Caki2 (cell line): ENCODE data around the gene COPA. TPM values are rescaled to one million over a fixed set of nuclear protein-coding genes. Genes with fewer than 3 reads are reported as not detected.

ENCODE experiments used
- DNase-seq: peaks from one replicate; pipeline ENCODE4 v3.0.0-alpha.2; 2015; ENCODE audit warnings: low read depth
- in situ Hi-C: cut with HindIII; loops from 2 replicates; pipeline ENCODE4 v1.10.0; 2016; ENCODE audit warnings: low sequenced_read_pairs, low pct_unique_long_range_greater_than_20kb, mixed read lengths
- total RNA-seq: library from RNA; depleted of rRNA; stranded (reverse); fragments of >200 nt; shearing (Covaris generic); gene quantifications from 2 replicates; pipeline ENCODE4 v1.2.3, GENCODE V29; 2014; ENCODE audit warnings: low replicate concordance

The COPA gene
- total RNA-seq, 1 experiment from 2014 or later: 84.9 TPM

DNA sequence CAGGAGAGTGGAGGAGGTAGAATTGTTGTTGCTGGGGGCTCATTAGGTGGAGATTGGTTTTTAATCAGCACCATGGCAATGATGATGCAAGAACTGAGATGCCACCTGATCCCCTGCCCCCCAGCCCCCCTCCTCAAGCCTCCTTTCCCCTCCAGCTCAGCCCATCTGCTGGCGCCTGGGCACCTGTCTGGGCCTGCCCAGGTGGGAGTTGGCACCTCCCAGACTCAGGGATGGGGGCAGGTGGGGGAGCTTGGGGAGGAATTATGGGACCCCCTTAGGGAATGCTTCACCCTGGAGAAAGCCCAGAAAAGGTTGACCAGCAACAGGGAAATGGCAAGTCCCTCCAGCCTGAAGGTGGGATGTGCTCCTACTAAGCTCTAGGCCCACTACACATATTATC, 22.3 kb upstream of the COPA start:
- in situ Hi-C loops: no loop called here
- DNase-seq: no peak

DNA sequence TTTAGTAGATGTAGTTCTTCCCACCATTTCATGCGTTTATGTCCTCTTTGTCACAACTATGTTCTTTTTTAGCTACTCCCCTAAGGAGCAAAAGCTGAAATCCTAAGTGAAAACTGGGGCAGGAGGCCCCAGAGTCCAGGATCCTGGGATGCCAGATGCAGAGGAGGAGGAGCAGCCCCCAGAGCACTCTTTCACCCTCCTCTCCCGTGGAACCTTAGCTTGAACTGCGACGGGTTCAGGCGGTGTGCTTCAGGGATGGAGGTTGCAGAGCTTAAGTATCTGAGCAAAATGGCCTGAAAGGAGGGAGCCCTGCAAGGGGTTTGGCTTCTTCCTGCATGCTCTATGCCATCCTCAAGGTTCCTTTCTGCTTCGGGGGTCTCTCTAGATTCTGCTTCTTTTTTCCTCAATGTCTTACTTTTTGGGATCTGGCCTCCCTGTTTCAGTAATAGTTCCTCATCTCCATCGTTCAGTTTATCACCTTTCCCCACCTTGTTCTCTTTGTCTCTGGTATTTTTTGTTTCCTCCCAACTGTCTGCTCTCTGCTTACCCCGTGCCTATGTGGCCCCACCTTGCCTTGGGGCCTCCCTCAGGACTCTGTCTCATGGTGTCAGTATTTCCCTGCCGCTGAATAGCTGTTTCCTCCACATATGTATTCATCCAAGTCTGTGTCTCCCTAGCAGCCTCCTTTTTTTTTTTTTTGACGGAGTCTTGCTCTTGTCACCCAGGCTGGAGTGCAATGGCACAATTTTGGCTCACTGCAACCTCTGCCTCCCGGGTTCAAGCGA, 21.1 kb upstream of the COPA start:
- DNase-seq: no peak
- in situ Hi-C loops: no loop called here

DNA sequence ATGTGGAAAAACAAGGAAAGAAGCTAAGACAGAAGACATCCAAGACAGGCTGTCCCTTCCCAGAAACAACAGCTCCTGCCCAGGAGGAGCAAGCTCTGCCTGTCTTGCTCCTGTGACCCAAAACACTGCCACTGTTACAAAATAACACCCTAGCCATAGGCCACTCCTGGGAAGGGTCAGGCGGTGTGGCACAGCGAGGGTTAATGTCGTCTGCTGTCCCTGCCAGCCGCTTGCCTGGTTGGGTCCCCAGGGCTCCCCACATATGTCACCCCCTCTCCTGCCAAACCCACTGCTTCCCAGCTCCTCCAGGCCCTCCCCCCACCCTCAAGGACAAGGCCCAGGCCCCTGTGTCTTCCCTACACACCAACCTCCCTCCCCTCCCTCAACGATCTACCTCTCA, 20.0 kb upstream of the COPA start:
- DNase-seq: no peak
- in situ Hi-C loops: no loop called here

DNA sequence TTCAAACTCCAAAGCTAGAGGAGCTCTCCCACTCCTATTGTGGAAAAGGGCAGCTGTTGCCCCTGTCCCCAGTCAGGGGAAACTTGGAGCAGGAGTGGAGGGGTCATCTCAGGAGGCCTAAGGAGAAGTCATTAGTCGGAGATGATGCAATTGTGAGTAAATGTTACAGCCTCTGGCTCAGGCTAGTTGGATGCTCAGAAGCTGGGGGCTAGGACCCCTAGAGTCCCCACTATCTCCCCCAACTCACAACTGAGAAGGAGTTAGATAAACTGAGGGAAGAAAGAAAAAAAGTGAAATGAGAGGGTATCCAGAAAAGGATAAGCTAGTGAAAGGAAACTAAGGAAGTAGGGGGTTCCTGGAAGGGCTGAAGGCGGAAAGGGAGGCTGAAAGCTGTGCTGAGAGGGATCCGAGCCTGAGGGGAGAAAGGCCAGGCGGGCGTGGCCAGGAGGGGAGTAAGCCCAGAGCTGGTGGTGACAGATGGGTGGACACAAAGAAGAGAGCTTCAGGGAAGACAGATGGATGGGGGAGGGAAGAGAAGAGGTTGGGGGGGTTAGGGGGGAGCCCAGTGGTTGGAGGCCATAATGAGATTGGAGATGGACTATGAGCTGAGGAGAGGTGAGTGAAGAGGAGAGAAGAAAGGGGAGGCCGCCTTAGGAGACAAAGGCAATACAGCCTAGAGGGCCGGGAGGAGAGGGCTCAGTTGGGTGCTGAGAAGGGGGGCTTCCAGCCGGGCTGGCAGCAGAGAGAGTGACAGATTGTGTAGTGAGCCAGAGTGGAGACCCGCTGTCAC, 19.3 kb upstream of the COPA start:
- no peak for DNase-seq
- in situ Hi-C loops: no loop called here

DNA sequence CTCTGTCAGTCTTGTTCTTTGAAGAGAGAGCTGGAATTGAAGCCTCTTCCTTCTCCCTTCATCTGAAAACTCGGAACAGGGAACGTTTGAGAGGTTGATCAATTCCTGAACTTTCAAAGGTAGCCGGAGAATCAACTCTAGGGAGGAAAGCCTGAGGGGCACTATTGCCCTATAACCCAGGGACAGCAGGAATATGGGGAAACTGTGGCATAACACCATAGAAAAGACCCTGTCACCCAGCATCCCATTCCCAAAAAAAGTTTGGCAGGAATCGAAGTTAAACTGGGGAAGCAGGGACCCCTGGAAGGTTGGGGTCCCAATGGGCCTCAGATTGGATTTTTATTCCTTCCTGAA, 18.7 kb upstream of the COPA start:
- in situ Hi-C loops: no loop called here
- DNase-seq: no peak

DNA sequence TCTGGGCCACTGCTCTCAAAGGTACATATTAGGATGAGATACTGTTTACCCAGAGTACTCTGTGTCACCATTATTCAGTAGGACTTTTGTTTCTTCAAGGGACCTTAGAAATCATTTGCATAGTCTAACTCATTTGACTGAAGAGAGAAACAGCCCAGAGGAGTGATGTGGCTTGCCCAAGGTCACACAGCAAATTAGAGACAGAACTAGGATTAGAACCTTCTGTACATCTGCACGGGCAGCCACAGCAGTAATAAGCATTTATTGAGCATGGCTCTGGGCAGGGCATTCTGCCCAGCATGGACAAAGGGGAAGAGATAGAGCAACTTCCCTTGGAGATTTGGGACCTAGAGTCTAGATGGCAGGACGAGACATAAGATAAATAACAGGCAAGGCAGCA, 18.1 kb upstream of the COPA start:
- in situ Hi-C loops: no loop called here
- no peak for DNase-seq

DNA sequence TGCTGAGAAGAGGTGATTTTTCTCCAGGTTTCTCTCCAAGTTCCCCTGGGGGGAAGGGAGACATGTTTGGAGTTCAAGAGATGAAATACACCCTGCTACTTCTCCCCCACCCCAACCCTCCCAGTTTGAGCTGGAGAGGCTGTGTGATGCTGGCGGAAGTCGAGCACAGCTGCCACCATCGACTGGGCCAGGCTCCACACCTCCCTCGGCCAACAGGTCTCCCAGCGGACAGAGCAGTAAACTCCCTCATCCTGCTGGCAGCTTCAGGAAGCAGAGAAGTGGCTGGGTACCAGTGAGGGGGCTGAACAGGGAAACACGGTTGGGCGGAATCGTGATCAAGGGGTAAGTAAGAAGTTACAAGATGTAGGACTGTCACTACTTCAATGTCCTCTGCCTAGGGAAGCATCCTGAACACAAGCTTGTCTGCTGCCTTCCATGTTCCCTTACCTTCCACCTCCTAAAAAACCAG, 17.2 kb upstream of the COPA start:
- in situ Hi-C loops: no loop called here
- DNase-seq: no peak

DNA sequence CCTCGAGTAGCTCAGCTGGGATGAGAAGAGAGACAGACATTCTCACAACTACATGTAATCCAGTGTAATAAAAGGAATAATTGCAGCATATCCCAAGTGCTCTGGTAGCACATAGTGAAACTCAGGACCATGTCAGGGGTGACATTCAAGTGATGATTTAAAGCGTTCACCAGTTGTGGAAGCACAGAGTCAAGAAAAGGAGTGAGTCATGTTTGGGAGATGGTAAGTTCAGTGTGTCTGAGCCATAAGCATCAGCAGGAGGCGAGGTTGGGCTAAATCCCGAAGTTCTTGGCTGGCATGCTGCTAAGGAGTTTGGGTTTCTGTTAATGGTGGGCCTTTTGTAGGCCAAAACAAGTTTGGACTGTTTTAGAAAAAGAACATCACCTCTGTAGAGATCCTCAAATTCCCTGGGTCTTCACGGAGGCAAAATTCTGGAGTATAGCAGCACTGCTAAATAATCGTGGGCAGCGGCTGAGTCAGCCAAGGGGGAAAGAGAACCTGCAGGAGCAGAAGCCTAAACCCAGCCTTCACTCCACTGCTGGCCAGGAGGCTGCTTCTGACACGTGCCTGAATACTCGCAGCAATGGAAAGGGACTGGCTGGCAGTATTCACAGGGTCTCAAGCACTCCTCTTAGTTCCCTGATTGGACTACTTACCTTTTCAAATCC, 16.6 kb upstream of the COPA start:
- DNase-seq: no peak
- in situ Hi-C loops: no loop called here

DNA sequence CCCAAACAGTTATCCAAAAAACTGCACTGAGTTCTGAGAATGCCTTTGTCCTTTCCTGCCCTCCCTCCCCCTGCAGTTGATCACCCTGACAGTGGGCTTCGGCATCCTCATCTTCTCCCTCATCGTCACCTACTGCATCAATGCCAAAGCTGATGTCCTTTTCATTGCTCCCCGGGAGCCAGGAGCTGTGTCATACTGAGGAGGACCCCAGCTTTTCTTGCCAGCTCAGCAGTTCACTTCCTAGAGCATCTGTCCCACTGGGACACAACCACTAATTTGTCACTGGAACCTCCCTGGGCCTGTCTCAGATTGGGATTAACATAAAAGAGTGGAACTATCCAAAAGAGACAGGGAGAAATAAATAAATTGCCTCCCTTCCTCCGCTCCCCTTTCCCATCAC, 15.0 kb upstream of the COPA start:
- no peak for DNase-seq

DNA sequence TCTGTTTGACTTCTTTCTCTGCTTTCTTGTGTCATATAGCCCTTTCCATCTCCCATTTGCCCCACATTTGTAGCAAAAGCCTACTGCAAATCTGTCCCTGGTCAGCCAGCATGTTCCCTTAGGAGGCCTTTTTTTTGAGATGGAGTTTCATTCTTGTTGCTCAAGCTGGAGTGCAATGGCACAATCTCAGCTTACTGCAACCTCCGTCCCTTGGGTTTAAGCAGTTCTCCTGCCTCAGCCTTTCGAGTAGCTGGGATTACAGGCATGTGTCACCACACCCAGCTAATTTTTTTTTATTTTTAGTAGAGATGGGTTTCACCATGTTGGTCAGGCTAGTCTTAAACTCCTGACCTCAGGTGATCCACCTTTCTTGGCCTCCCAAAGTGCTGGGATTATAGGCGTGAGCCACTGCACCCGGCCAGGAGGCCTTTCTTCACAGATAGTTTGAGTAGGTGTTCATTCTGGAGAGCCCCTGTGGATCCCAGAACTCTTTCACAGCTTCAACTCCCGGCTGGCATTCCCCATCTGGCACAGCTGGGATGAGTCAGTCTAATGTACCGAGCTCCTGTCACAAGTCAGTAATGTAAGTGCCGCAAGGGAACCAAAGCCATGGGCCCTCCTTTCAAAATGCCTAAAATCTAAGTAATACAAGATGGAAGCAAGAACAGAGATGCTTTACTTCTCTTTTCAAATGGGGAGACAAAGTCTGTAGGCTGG, 14.4 kb upstream of the COPA start:
- in situ Hi-C loops: no loop called here
- no peak for DNase-seq

More for the DNA sequence above, 15.0 kb upstream of the COPA start:
- in situ Hi-C loops: no loop called here

DNA sequence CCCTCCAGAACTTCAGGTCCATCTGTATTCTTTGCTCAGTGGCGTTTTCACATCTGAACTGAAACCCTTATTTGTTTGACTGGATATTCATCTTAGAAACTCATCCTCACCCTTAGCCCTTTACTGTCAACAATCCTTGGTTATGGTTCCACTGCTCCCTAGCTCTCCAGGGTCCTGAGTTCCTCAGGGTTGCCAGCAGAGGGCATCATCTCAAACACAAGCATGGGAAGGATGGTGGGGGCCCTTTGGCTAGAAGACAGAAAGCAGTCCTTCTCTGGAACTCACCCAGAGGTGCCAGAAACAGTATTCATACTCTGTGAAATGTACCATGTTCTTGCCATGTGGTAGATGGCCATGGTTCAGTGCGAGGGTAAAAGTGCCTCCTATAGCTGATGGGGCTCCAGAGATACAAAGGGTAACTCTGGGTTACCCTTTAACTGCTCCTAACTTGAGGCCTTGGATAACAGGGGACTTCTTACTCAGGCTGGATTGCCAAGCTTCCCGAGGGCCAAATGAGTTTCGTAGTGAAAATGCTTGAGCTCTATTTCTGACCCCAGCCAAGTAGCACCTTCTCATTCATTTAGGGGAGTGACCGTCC, 11.4 kb upstream of the COPA start:
- in situ Hi-C loops: no loop called here
- no peak for DNase-seq

DNA sequence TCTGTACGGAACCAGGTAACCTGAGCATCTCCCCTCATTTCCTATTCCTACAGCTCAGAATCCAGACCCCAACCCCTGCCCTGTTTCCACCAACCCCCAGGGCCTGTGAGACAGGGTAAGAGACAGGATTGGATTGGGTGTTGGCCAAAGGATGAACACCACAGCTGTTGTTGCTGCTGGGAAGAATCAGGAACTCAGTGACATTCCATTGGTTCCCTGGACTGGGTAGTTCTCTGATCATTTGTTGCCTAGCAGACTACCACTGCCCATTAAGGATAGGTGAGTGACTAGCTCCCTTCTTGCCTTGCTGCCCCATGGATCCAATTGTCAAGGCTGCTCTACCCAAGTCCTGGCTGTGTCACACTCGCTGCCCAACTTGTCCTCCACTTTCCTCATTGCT, 10.2 kb upstream of the COPA start:
- DNase-seq: no peak
- in situ Hi-C loops: no loop called here

DNA sequence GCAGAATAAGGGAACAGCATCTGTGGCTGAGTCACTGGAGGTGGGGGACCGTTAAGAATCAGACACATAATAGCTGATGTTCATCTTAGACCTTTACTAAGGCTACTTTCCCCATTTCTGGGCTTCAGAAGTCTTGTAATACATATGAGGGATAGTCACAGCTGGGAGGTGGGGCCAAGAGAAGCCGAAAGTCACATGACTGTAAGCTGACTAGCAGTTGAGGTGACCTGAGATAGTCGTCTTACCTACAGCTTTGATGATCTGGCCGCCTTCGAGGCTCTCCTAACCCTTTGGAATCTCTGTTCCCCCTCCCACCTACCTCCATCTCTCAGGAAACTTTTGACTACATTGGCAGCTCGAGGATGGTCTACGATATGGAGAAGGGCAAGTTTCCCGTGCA, 9.5 kb upstream of the COPA start:
- no peak for DNase-seq
- in situ Hi-C loops: no loop called here

DNA sequence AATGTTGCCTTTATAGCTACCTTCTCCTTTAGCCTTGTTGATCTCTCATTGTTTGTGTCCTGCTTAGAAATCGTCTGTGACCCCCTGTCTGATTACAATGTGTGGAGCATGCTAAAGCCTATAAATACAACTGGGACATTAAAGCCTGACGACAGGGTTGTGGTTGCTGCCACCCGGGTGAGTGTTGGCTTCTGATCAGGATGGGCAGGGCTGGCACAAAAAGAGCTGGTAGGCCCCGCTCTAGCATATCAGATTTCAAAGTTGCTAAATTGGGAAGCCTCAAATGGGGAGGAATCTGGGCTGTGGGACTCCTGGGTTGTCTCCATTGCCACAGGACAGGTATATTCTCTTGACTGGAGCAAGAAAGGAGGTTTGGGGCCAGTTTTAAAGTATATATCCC, 8.6 kb upstream of the COPA start:
- no peak for DNase-seq
- in situ Hi-C loops: no loop called here

DNA sequence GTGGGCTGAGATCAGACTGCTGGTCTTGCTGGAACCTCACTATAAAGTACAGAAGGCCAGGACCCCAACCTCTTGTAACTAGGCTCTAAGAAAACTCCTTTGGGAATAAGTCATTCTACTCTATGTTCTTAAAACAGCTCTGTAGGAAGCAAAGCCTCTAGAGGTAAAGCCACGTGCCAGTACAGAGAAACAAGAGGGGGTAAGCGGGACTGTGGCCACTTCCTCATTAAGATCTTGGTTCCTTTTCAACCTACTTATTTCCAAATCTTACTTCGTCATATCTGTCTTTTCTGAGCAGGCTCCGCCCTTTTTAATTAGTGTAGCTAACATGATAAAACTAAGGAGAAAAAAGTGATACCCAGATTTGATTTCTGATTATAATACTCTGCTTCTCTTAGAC, 3.9 kb upstream of the COPA start:
- DNase-seq: no peak
- in situ Hi-C loops: no loop called here

DNA sequence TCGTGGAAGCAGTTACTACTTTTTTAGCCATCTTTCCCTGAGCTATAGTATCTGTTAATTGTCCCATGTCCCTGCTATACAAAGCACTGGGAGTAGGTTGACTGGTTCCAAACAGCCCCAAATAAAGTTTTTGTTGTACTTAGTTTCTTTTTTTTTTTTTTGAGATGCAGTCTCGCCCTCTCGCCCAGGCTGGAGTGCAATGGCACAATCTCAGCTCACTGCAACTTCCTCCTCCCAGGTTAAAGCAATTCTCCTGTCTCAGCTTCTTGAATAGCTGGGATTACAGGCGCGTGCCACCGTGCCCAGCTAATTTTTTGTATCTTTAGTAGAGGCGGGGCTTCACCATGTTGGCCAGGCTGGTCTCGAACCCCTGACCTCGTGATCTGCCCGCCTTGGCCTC, 3.4 kb upstream of the COPA start:
- no peak for DNase-seq
- in situ Hi-C loops: no loop called here

DNA sequence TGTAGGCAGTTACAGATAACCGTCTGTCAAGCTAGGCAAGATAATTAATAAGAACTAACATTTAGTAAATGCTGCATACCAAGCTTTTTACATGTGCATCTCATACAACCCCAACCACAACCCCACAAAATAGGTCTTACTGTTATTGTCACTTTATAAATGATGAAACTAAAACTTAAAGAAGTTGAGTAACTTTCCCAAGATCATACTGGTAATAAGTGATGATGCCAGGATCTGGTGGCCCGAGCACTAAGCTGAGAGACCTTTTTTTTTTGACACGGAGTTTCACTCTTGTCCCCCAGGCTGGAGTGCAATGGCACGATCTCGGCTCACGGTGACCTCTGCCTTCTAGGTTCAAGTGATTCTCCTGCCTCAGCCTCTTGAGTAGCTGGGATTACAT, 1.9 kb upstream of the COPA start:
- no peak for DNase-seq
- in situ Hi-C loops: no loop called here

DNA sequence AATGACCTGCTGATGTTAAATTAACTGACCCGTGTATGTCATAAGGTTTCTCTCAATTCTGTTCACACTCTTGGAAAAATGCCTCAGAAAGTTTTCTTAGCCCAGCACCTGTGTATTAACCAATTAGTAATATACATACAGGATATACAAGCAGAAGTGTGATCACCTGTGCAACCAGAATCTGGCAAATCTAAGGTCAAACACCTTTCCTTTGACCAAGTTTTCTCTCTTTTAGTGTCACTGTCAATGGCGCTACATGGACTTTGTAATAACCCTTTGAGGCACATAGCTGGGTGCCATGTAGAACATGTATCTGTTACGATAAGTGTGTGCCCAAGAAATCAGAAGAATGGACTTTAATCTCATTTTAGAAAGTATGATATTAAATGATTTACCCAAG, 1.2 kb upstream of the COPA start:
- in situ Hi-C loops: no loop called here
- no peak for DNase-seq
